ENCODE data around the gene CEP44.
"Not testable (repeated sequence)": the region's sequence is repeated elsewhere in the genome, so short reads cannot be mapped to it uniquely, and the experiment has no call there.

The CEP44 gene

GRCh38 chr4:174332741-174333493 is 49.2 kb downstream of the CEP44 start:
- no peak for DNase-seq

GRCh38 chr4:174334628-174335027 is 50.9 kb downstream of the CEP44 start:
- no peak for DNase-seq

- DNase-seq = no peak
Observed at GRCh38 chr4:174340714-174341113, 57.0 kb downstream of the CEP44 start.

- DNase-seq = no peak
Observed at GRCh38 chr4:174349156-174349555, 65.4 kb downstream of the CEP44 start.

- peak; percentile 7 for DNase-seq
Observed at GRCh38 chr4:174352061-174352819, 68.5 kb downstream of the CEP44 start.

- DNase-seq = no peak
Observed at GRCh38 chr4:174357321-174357720, 73.6 kb downstream of the CEP44 start.

- no peak for DNase-seq
Observed at GRCh38 chr4:174358410-174358809, 74.7 kb downstream of the CEP44 start.

GRCh38 chr4:174358829-174359228 is 75.1 kb downstream of the CEP44 start:
- no peak for DNase-seq

GRCh38 chr4:174362340-174362739 is 78.6 kb downstream of the CEP44 start:
- no peak for DNase-seq

GRCh38 chr4:174363782-174364181 is 80.1 kb downstream of the CEP44 start:
- DNase-seq = not testable (repeated sequence)

- DNase-seq = peak; percentile 1
Observed at GRCh38 chr4:174365018-174365587, 81.4 kb downstream of the CEP44 start.

- no peak for DNase-seq
Observed at GRCh38 chr4:174369985-174370384, 86.3 kb downstream of the CEP44 start.

- no peak for DNase-seq
Observed at GRCh38 chr4:174373821-174374220, 90.1 kb downstream of the CEP44 start.

GRCh38 chr4:174375422-174375821 is 91.7 kb downstream of the CEP44 start:
- no peak for DNase-seq

- DNase-seq = no peak
Observed at GRCh38 chr4:174377613-174378012, 93.9 kb downstream of the CEP44 start.

GRCh38 chr4:174378951-174379350 is 95.2 kb downstream of the CEP44 start:
- DNase-seq = no peak

- not testable (repeated sequence) for DNase-seq
Observed at GRCh38 chr4:174380206-174380605, 96.5 kb downstream of the CEP44 start.

- no peak for DNase-seq
Observed at GRCh38 chr4:174380699-174381439, 97.2 kb downstream of the CEP44 start.

- DNase-seq = no peak
Observed at GRCh38 chr4:174381440-174381800, 97.7 kb downstream of the CEP44 start.

Measured in NCI-H146 (cell line).